Head of caudate nucleus (tissue), 42 donors: ENCODE data around the gene LRRC27.
"Not testable (repeated sequence)": the region's sequence is repeated elsewhere in the genome, so short reads cannot be mapped to it uniquely, and the experiment has no call there.

Source experiments
- DNase-seq, 42 donors: peaks; one replicate each; pipeline versions ENCODE4 v3.0.0 to v3.0.0-alpha.2; 2020 to 2021; ENCODE audit warnings: mixed read lengths in 7 of 42
- intact Hi-C: fragments of 100-400 bp; cut with DNase I; formaldehyde crosslinking; loops from one replicate; pipeline ENCODE4 v1.15.0; 2022

LRRC27 gene

GRCh38 chr10:132331601-132332432 lies at the start of gene LRRC27:
Gene LRRC27 (plus strand): TSS chr10:132332193. CDS start chr10:132333525, 1,332 bp downstream.
- intact Hi-C loops, result no loop called here
- DNase-seq, result peak; percentile 87 to 99 (median 96)

- intact Hi-C loops, result no loop called here
- DNase-seq, result peak in 1 of 42 donors; percentile 36
Observed at GRCh38 chr10:132282667-132283603, 49.1 kb upstream of the LRRC27 start.

- intact Hi-C loops, result no loop called here
- DNase-seq, result peak in 1 of 42 donors; percentile 56
Observed at GRCh38 chr10:132283604-132284382, 48.2 kb upstream of the LRRC27 start.

GRCh38 chr10:132289439-132289838 lies 42.6 kb upstream of the LRRC27 start:
- intact Hi-C loops, result no loop called here
- no peak for DNase-seq

GRCh38 chr10:132290631-132291030 lies 41.4 kb upstream of the LRRC27 start:
- intact Hi-C loops, result no loop called here
- DNase-seq, result peak in 1 of 42 donors; percentile 5

- intact Hi-C loops, result no loop called here
- peak in 2 of 42 donors; percentile 3 to 23 for DNase-seq
Observed at GRCh38 chr10:132291826-132292225, 40.2 kb upstream of the LRRC27 start.

GRCh38 chr10:132292287-132293200 lies 39.4 kb upstream of the LRRC27 start:
- DNase-seq, result peak in 3 of 42 donors; percentile 17 to 35 (median 27)
- intact Hi-C loops, result no loop called here

- intact Hi-C loops, result no loop called here
- peak in 23 of 42 donors; percentile 17 to 75 (median 52) for DNase-seq
Observed at GRCh38 chr10:132293201-132293812, 38.7 kb upstream of the LRRC27 start.

GRCh38 chr10:132293813-132294520 lies 38.0 kb upstream of the LRRC27 start:
- peak in 29 of 42 donors; percentile 3 to 86 (median 53) for DNase-seq

GRCh38 chr10:132294561-132295318 lies 37.3 kb upstream of the LRRC27 start:
- DNase-seq, result peak in 8 of 42 donors; percentile 4 to 42 (median 22)
- intact Hi-C loops, result no loop called here

More at GRCh38 chr10:132293813-132294520, 38.0 kb upstream of the LRRC27 start:
- intact Hi-C loops, result no loop called here

- intact Hi-C loops, result not testable (repeated sequence)
- peak in 5 of 42 donors; percentile 5 to 34 (median 18) for DNase-seq
Observed at GRCh38 chr10:132295481-132295880, 36.5 kb upstream of the LRRC27 start.

GRCh38 chr10:132296666-132297443 lies 35.1 kb upstream of the LRRC27 start:
- intact Hi-C loops, result no loop called here
- DNase-seq, result peak in 6 of 42 donors; percentile 10 to 40 (median 28)

- DNase-seq, result peak in 8 of 42 donors; percentile 2 to 41 (median 12)
- intact Hi-C loops, result no loop called here
Observed at GRCh38 chr10:132297526-132297925, 34.5 kb upstream of the LRRC27 start.

- intact Hi-C loops, result no loop called here
- DNase-seq, result peak in 9 of 42 donors; percentile 0 to 42 (median 23)
Observed at GRCh38 chr10:132298038-132298881, 33.7 kb upstream of the LRRC27 start.
